ENCODE measurements around the gene SND1.
A peak's percentile ranks its signal among the peaks of the same experiment; 100 is the strongest.

GRCh38 chr7:127651556-127652332 is at the start of gene SND1:
- peak in 1 of 5 experiments; percentile 46 for TF ChIP-seq CTCF (IDR thresholded peaks at IDR 0.05)
- TF ChIP-seq EP300 (IDR thresholded peaks at IDR 0.05) = peak; percentile 86 to 93
